Activated B cell treated with CpG ODN at 0.5 μM for 24 hours (primary cell): ENCODE data around the gene ABCB11. TPM values are rescaled to one million over a fixed set of nuclear protein-coding genes. Genes with fewer than 3 reads are reported as not detected.

Experiments used
- ATAC-seq: fragments of 200-7000 bp; cut with Tn5 transposase; one replicate; pipeline ENCODE4 v1.10.0; 2021; ENCODE audit warnings: low read depth, mild to moderate bottlenecking, moderate library complexity
- CTCF ChIA-PET: fragments of 350-600 bp; sonication (Branson Sonifier 250); formaldehyde crosslinking; loops from one replicate; lab custom pipeline; 2021; ENCODE audit warnings: antibody characterized with exemption; lab: Charles Lee
- POLR2A ChIA-PET: fragments of 350-600 bp; sonication (Branson Sonifier 250); formaldehyde crosslinking; loops from one replicate; lab custom pipeline; 2021; ENCODE audit warnings: antibody characterized with exemption; lab: Charles Lee
- DNase-seq: peaks from one replicate; pipeline ENCODE4 v3.0.0; 2022
- H3K27ac Mint-ChIP-seq: one replicate; pipeline ENCODE4 v1.8.0; 2020; ENCODE audit warnings: mixed read lengths
- H3K27me3 Mint-ChIP-seq: one replicate; pipeline ENCODE4 v1.8.0; 2021; ENCODE audit warnings: mixed read lengths
- H3K36me3 Mint-ChIP-seq: one replicate; pipeline ENCODE4 v1.8.0; 2021; ENCODE audit warnings: low read depth, mixed read lengths
- H3K4me1 Mint-ChIP-seq: one replicate; pipeline ENCODE4 v1.8.0; 2021; ENCODE audit warnings: mixed read lengths
- H3K4me3 Mint-ChIP-seq: one replicate; pipeline ENCODE4 v1.8.0; 2020; ENCODE audit warnings: mild to moderate bottlenecking, mixed read lengths
- H3K9me3 Mint-ChIP-seq: one replicate; pipeline ENCODE4 v1.8.0; 2020; ENCODE audit warnings: mixed read lengths
- CTCF ChIP-seq: fragments of 200-600 bp; IDR thresholded peaks from one replicate; pipeline ENCODE4 v1.8.0; 2022; ENCODE audit warnings: antibody characterized with exemption, mild to moderate bottlenecking
- intact Hi-C: fragments of 100-400 bp; cut with micrococcal nuclease; formaldehyde crosslinking; loops from one replicate; pipeline ENCODE4 v1.15.1; 2024
- total RNA-seq: library from RNA; stranded (reverse); gene quantifications from 2 replicates; pipeline ENCODE4 v1.2.3, GENCODE V29; 2022

Gene ABCB11
- total RNA-seq, 1 donor from 2014 or later = not detected

DNA sequence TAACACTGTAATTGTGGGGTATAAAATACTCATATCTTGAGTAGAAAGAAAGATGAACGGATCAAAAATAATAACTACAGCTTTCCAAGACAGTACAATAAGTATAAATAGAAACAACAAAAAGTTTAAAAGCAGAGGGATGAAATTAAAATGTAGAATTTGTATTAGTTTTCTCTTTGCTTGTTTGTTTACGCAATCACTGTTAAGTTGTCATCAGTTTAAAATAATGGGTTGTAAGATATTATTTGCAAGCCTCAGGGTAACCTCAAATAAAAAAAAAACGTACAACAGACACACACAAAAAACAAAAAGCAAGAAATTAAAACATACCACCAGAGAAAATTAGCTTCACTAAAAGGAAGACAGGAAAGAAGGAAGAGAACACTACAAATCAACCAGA, 18.0 kb upstream of the ABCB11 start:
- Mint-ChIP-seq H3K9me3 (peaks cover 5% of the 10 kb centered on the region), H3K4me1 (no peaks in the 10 kb centered on the region), H3K4me3 (no peak overlapping the region), H3K36me3 (no peaks in the 10 kb centered on the region), H3K27ac (no peak overlapping the region), H3K27me3 (no peaks in the 10 kb centered on the region)
- TF ChIP-seq CTCF = no peak
- DNase-seq = no peak
- POLR2A ChIA-PET = no interaction called here
- intact Hi-C loops = no loop called here
- CTCF ChIA-PET = no interaction called here
- ATAC-seq = no peak

DNA sequence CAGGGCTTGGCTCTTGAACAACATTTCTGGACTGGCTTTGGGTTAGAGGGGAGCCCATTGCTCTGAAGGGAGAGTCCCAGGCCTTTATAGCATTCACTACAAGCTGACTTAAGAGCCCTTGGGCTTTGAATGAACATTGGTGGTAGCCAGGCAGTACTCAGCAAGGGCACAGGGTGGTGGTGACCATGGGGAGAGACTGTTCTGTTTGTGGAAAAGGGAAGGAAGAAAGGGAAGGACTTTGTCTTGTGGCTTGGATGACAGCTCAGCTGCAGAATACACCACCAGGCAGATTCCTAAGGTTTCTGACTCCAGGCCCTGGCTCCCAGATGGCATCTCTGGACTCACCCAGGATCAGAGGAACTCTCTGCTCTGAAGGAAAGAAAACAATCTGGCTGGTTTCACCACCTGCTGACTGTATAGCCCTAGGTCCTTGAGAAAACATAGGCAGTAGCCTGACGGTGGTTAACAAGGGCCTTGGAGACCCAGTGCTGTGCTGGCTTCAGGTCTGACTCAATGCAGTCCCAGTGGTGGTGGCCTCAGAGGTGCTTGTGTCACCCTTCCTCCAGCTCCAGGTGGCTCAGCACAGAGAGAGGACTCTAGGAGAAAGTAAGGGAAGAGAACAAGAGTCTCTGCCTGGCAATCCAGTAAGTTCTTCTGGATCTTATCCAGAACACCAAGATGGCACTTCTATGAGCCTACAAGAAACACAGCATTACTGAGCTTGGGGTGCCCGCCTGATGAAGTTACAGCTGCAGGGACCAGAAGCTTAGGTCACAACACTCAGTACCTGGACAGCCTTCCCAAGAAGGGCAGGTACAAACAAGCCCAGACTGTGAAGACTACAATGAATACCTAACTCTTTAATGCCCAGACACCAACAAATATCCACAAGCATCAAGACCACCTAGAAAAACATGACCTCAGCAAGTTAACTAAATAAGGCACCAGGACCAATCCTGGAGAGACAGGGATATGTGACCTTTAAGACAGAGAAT, 16.4 kb upstream of the ABCB11 start:
- ATAC-seq (no peak), DNase-seq (no peak)
- H3K27ac Mint-ChIP-seq = no peak overlapping the region
- ChIA-PET CTCF (no interaction called here), POLR2A (no interaction called here)
- no peak for TF ChIP-seq CTCF
- intact Hi-C loops = no loop called here
- no peaks in the 10 kb centered on the region for H3K4me1 Mint-ChIP-seq
- peaks cover 15% of the 10 kb centered on the region for H3K9me3 Mint-ChIP-seq
- H3K36me3 Mint-ChIP-seq = no peaks in the 10 kb centered on the region
- no peaks in the 10 kb centered on the region for H3K27me3 Mint-ChIP-seq
- H3K4me3 Mint-ChIP-seq = no peak overlapping the region

DNA sequence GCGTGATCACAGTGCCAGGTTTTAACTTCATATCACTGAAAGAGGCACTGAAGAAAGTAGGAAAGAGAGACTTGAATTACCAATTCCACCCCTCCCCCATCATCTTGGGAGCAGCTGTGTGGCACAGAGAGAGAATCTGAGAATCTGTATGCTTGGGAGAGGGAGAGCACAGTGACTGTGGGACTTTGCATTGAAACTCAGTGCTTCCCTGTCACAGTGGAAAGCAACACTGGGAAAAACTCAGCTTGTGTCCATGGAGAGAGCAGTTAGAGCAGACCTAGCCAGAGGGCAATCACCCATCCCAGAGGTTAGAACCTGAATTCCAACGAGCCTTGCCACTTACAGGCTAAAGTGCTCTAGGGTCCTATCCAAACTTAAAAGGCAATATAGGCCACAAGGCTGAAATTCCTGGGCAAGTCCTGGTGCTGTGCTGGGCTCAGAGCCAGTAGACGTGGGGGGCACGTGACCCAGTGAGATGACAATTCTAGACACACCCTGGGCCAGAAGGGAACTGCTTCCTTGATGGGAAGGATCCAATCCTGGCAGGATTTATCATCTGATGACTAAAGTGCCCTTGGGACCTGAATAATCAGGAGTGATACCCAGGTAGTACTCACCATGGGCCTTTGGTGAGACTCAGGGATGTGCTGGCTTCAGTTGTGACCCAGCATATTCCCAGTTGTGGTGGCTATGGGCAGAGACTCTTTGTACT, 15.5 kb upstream of the ABCB11 start:
- Mint-ChIP-seq H3K4me3 (no peak overlapping the region), H3K27ac (no peak overlapping the region), H3K27me3 (no peaks in the 10 kb centered on the region), H3K9me3 (peaks cover 22% of the 10 kb centered on the region), H3K4me1 (no peaks in the 10 kb centered on the region), H3K36me3 (no peaks in the 10 kb centered on the region)
- ChIA-PET CTCF (no interaction called here), POLR2A (no interaction called here)
- no peak for ATAC-seq
- intact Hi-C loops = no loop called here
- TF ChIP-seq CTCF = no peak
- no peak for DNase-seq

- Mint-ChIP-seq H3K4me3 (no peak overlapping the region), H3K9me3 (peaks cover 22% of the 10 kb centered on the region), H3K36me3 (no peaks in the 10 kb centered on the region), H3K4me1 (peaks cover 18% of the 10 kb centered on the region), H3K27me3 (no peaks in the 10 kb centered on the region), H3K27ac (no peak overlapping the region)
- no peak for TF ChIP-seq CTCF
- ATAC-seq (no peak), DNase-seq (no peak)
- ChIA-PET POLR2A (no interaction called here), CTCF (interaction anchor here (0.6 kb wide), 1 partner anchor 24 kb away, joined by 3 read pairs; no protein-coding TSS in a partner anchor)
- intact Hi-C loops = no loop called here
Measured at GRCh38 chr2:169042856-169043255, 11.7 kb upstream of the ABCB11 start.

- Mint-ChIP-seq H3K27me3 (no peaks in the 10 kb centered on the region), H3K4me3 (no peak overlapping the region), H3K4me1 (peaks cover 22% of the 10 kb centered on the region), H3K27ac (no peak overlapping the region), H3K9me3 (peaks cover 22% of the 10 kb centered on the region), H3K36me3 (no peaks in the 10 kb centered on the region)
- intact Hi-C loops = no loop called here
- DNase-seq (no peak), ATAC-seq (no peak)
- ChIA-PET CTCF (no interaction called here), POLR2A (no interaction called here)
- no peak for TF ChIP-seq CTCF
Measured at GRCh38 chr2:169041594-169041993, 10.5 kb upstream of the ABCB11 start.
